Caco-2 (cell line): ENCODE measurements around the gene NOX5. TPM values are rescaled to one million over a fixed set of nuclear protein-coding genes. Genes with fewer than 3 reads are reported as not detected.

Experiments
- BruUV-seq: library from RNA; stranded (reverse); fragments of 400-500 nt; replicated peaks from 2 replicates; lab custom pipeline; 2021; lab: Mats Ljungman, UMichigan
- CTCF ChIA-PET: fragments of 300-600 bp; sonication (Branson Sonifier 250); formaldehyde crosslinking; loops from one replicate; lab custom pipeline; 2022; ENCODE audit warnings: antibody characterized with exemption; lab: Charles Lee
- POLR2A ChIA-PET: fragments of 300-600 bp; sonication (Branson Sonifier 250); formaldehyde crosslinking; loops from one replicate; lab custom pipeline; 2022; ENCODE audit warnings: antibody characterized with exemption; lab: Charles Lee
- DNase-seq, 2 experiments: peaks; one replicate each; pipeline versions ENCODE4 v3.0.0 to v3.0.0-alpha.2; 2020 to 2022
- H3K27me3 ChIP-seq: replicated peaks from 2 replicates; pipeline ENCODE4 v1.6.0; 2011; ENCODE audit warnings: low read length; ENCODE audit not compliant: control insufficient read depth, insufficient read depth
- H3K36me3 ChIP-seq: 2 replicates; pipeline ENCODE4 v1.5.1; 2011; ENCODE audit warnings: low read length; ENCODE audit not compliant: control insufficient read depth, insufficient read depth
- H3K4me1 ChIP-seq: fragments of 250-450 bp; sonication (Bioruptor Pico); 2 replicates; pipeline ENCODE4 v1.5.1; 2020; ENCODE audit warnings: mild to moderate bottlenecking
- H3K4me3 ChIP-seq: 2 replicates; pipeline ENCODE4 v1.5.1; 2011; ENCODE audit warnings: low read depth, mild to moderate bottlenecking, control low read depth, low read length
- H3K9me3 ChIP-seq: fragments of 250-450 bp; sonication (Bioruptor Pico); 2 replicates; pipeline ENCODE4 v1.5.1; 2020; ENCODE audit warnings: mild to moderate bottlenecking, moderate library complexity
- H3K27ac Mint-ChIP-seq: one replicate; pipeline ENCODE4 v1.8.0; 2022; ENCODE audit warnings: mixed read lengths; ENCODE audit not compliant: unreplicated experiment
- H3K27me3 Mint-ChIP-seq: one replicate; pipeline ENCODE4 v1.8.0; 2022; ENCODE audit warnings: mixed read lengths; ENCODE audit not compliant: insufficient read depth, unreplicated experiment
- H3K36me3 Mint-ChIP-seq: one replicate; pipeline ENCODE4 v1.8.0; 2022; ENCODE audit warnings: mild to moderate bottlenecking, mixed read lengths; ENCODE audit not compliant: insufficient read depth, unreplicated experiment
- H3K4me1 Mint-ChIP-seq: one replicate; pipeline ENCODE4 v1.8.0; 2022; ENCODE audit warnings: low read depth, mixed read lengths; ENCODE audit not compliant: unreplicated experiment
- H3K4me3 Mint-ChIP-seq: one replicate; pipeline ENCODE4 v1.8.0; 2022; ENCODE audit warnings: mild to moderate bottlenecking, moderate library complexity, mixed read lengths; ENCODE audit not compliant: unreplicated experiment
- H3K9me3 Mint-ChIP-seq: one replicate; pipeline ENCODE4 v1.8.0; 2022; ENCODE audit warnings: mixed read lengths; ENCODE audit not compliant: unreplicated experiment
- intact Hi-C: fragments of 100-400 bp; cut with micrococcal nuclease; formaldehyde crosslinking; loops from one replicate; pipeline ENCODE4 v1.10.0; 2022; ENCODE audit not compliant: unreplicated experiment
- total RNA-seq: library from RNA; stranded (reverse); gene quantifications from 2 replicates; pipeline ENCODE4 v1.2.3, GENCODE V29; 2022
- TF ChIP-seq, protein P1 (sequence below), 2 experiments: fragments of 200-600 bp in 1 of 2; IDR thresholded peaks; 1 replicate in 1 of 2; 2 replicates in 1 of 2; pipeline versions ENCODE4 v1.5.1 to v1.8.0; 2011 to 2022; ENCODE audit warnings: antibody characterized with exemption in 1 of 2, control low read depth in 1 of 2, inconsistent platforms in 1 of 2, low read depth in 1 of 2, low read length in 1 of 2, mild to moderate bottlenecking in 1 of 2, moderate library complexity in 1 of 2; ENCODE audit not compliant: insufficient read depth in 1 of 2, severe bottlenecking in 1 of 2, unreplicated experiment in 1 of 2

NOX5 gene
- total RNA-seq, 1 experiment from 2014 or later: 0.05 TPM

DNA sequence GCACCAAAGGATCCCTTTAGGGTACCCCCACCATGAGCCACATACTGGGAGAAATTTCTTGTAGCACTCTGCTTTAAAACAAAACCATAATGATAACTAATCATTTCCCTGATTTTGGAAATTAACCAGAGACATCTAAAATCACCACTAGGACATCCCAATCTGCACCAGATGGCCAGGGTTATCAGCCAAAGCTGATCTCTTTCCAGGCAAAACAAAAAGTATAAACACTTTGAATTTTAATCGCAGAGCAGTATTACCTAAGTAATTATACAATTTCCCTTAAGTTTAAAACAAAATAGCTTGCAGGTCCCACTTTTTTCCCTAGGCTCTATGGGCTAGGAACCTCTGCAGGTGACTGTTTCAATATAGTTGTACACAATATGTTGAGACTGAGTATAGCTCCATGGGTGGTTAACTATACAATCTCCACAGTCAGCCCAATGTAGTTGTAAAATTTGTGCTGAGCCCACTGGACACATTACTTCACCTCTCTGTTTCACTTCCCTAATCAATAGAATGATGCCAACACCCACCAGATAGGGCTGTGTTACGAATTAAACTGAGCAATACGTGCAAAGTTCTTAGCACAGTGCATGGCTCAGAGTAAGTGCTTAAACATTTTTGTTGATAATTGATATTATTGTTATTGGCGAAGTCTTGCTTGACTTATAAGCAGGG is 629 bp upstream of the NOX5 start:
- intact Hi-C loops: no loop called here
- POLR2A ChIA-PET: no interaction called here

DNA sequence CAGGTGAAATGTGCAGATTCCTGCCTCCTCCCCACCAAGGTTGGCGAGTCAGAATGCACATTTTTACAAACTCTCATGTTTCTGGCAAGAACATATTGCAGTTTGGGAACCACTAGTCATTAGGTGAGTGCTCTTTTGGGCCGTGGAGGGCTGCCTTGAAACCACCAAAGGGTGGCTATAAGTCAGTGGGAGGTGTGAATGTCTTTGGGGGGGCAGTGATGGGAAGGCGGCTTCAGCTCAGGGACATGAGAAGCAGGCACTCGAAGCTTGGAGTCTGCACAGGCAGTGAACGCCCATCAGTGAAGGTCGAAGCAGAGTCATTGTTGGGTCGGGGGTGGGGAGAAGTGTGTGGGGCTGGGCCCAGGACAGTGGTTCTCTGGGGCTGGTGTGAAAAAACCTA is 1.1 kb downstream of the NOX5 start:
- ChIA-PET POLR2A (no interaction called here), CTCF (no interaction called here)
- no peak overlapping the region for H3K4me3 ChIP-seq
- no peaks in the 10 kb centered on the region; the same call in 1 of the 2 replicates for H3K4me1 ChIP-seq
- intact Hi-C loops: no loop called here
- Mint-ChIP-seq H3K27ac (no peak overlapping the region), H3K4me1 (peaks cover 9% of the 10 kb centered on the region), H3K27me3 (no peaks in the 10 kb centered on the region), H3K9me3 (no peaks in the 10 kb centered on the region), H3K4me3 (no peak overlapping the region), H3K36me3 (no peaks in the 10 kb centered on the region)
- no peak for DNase-seq
- no TSS peak for BruUV-seq
- no peaks in the 10 kb centered on the region for H3K9me3 ChIP-seq
- no peaks in the 10 kb centered on the region for H3K36me3 ChIP-seq
- TF ChIP-seq, protein P1, sequence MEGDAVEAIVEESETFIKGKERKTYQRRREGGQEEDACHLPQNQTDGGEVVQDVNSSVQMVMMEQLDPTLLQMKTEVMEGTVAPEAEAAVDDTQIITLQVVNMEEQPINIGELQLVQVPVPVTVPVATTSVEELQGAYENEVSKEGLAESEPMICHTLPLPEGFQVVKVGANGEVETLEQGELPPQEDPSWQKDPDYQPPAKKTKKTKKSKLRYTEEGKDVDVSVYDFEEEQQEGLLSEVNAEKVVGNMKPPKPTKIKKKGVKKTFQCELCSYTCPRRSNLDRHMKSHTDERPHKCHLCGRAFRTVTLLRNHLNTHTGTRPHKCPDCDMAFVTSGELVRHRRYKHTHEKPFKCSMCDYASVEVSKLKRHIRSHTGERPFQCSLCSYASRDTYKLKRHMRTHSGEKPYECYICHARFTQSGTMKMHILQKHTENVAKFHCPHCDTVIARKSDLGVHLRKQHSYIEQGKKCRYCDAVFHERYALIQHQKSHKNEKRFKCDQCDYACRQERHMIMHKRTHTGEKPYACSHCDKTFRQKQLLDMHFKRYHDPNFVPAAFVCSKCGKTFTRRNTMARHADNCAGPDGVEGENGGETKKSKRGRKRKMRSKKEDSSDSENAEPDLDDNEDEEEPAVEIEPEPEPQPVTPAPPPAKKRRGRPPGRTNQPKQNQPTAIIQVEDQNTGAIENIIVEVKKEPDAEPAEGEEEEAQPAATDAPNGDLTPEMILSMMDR (IDR thresholded peaks at IDR 0.05; ENCODE audit: insufficient read depth in 1 of 2, low read depth in 1 of 2, low read length in 1 of 2, severe bottlenecking in 1 of 2, unreplicated experiment in 1 of 2): no peak
- no peaks in the 10 kb centered on the region for H3K27me3 ChIP-seq

More for the DNA sequence above, 629 bp upstream of the NOX5 start:
- CTCF ChIA-PET: interaction anchor here (1.3 kb wide), 1 partner anchor 89 kb away, joined by 3 read pairs; no protein-coding TSS in a partner anchor
- Histone ChIP-seq H3K9me3 (no peaks in the 10 kb centered on the region), H3K36me3 (no peaks in the 10 kb centered on the region), H3K4me3 (no peak overlapping the region), H3K4me1 (no peaks in the 10 kb centered on the region; the same call in 1 of the 2 replicates), H3K27me3 (no peaks in the 10 kb centered on the region)
- no peak overlapping the region for H3K27ac Mint-ChIP-seq
- no peak for DNase-seq
- H3K36me3 Mint-ChIP-seq: no peaks in the 10 kb centered on the region
- H3K27me3 Mint-ChIP-seq: no peaks in the 10 kb centered on the region
- H3K4me3 Mint-ChIP-seq: no peak overlapping the region
- peaks cover 9% of the 10 kb centered on the region for H3K4me1 Mint-ChIP-seq
- TF ChIP-seq, protein P1 (IDR thresholded peaks at IDR 0.05; ENCODE audit: insufficient read depth in 1 of 2, low read depth in 1 of 2, low read length in 1 of 2, severe bottlenecking in 1 of 2, unreplicated experiment in 1 of 2): no peak
- BruUV-seq: no TSS peak
- H3K9me3 Mint-ChIP-seq: peaks cover 10% of the 10 kb centered on the region

DNA sequence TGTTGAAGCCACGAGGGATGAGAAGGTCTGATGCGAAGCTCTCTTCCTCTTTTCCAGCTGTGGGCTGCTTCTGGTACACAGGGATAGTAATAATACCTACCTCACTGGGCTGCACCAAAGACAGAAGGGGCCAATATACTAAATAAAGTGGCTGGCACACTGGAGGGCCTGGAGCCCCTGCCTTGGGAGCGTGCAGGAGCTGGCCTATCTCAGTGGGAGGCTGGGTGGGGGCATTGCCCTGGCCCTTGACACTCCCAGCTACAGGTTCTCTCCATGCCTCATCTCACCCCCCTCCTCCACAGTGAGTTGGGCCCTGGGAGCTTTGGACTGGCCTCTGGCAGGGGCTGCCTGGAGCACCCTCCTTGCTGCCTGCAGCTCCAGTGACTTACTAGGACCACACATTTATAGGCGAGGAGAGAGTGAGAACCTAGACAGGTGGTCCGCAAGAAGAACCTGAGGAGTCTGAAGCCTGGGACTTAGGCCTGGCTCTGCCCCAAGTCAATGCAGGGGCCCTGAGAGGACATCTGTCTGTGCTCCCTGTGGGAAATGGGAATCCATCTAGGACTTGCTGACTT is 1.6 kb downstream of the NOX5 start:
- ChIA-PET POLR2A (no interaction called here), CTCF (interaction anchor here (0.6 kb wide), 1 partner anchor 9 kb away, joined by 3 read pairs; no protein-coding TSS in a partner anchor)
- H3K9me3 Mint-ChIP-seq: no peaks in the 10 kb centered on the region
- H3K4me1 Mint-ChIP-seq: peaks cover 9% of the 10 kb centered on the region
- H3K27ac Mint-ChIP-seq: no peak overlapping the region
- Histone ChIP-seq H3K9me3 (no peaks in the 10 kb centered on the region), H3K27me3 (no peaks in the 10 kb centered on the region), H3K4me3 (no peak overlapping the region), H3K4me1 (no peaks in the 10 kb centered on the region; the same call in 1 of the 2 replicates), H3K36me3 (no peaks in the 10 kb centered on the region)
- TF ChIP-seq, protein P1 (IDR thresholded peaks at IDR 0.05; ENCODE audit: insufficient read depth in 1 of 2, low read depth in 1 of 2, low read length in 1 of 2, severe bottlenecking in 1 of 2, unreplicated experiment in 1 of 2): no peak
- no peak for DNase-seq
- H3K27me3 Mint-ChIP-seq: no peaks in the 10 kb centered on the region
- H3K36me3 Mint-ChIP-seq: no peaks in the 10 kb centered on the region
- intact Hi-C loops: no loop called here
- BruUV-seq: no TSS peak
- H3K4me3 Mint-ChIP-seq: no peak overlapping the region
